ENCODE results near the gene ACSL3. TPM values are rescaled to one million over a fixed set of nuclear protein-coding genes. Genes with fewer than 3 reads are reported as not detected.
"Not testable (repeated sequence)": the region's sequence is repeated elsewhere in the genome, so short reads cannot be mapped to it uniquely, and the experiment has no call there.

Gene ACSL3
- total RNA-seq, 2 donors from 2014 or later, result 36.1 to 37.1 TPM

DNA sequence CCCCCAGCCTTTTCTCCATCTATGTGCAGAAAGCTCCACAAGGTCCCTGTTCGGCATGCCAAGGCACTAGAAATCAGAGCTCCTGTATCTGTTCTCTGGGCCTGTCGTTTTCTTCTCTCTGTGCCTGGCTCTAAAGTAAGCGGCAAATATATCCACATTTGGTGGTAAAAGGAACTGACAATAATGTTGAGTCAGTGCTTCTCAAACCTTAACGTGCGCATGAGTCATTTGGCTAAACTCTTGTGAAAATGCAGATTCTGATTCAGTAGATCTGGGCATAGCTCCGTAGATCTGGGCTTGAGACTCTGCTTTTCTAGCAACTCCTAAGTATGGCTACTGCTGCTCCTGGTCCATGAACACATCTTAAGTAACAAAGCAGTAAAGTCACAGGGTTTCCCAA lies 16.5 kb upstream of the ACSL3 start:
- no peak overlapping the region for H3K27ac Mint-ChIP-seq
- no peaks in the 10 kb centered on the region for H3K9me3 Mint-ChIP-seq
- no peaks in the 10 kb centered on the region for H3K36me3 Mint-ChIP-seq
- DNase-seq (ENCODE audit: low spot score in 2 of 2) (no peak), ATAC-seq (peak in 1 of 2 donors; percentile 63)

DNA sequence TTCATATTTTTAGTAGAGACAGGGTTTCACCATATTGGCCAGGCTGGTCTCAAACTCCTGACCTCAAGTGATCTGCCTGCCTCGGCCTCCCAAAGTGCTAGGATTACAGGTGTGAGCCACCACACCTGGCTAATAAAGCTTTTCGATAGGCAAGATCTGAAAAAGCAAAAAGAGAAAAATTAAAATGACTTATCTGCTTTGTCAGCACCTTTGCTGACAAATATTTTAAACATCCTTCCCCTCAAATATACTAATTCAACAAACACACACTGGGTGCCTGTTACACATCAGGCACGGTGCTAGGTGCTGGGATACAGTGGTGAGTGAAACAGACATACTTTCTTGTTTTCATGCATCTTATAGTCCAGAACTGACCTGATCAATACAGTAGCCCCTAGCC lies 15.5 kb upstream of the ACSL3 start:
- not testable (repeated sequence) for DNase-seq (ENCODE audit: low spot score in 2 of 2); H3K36me3 Mint-ChIP-seq; ATAC-seq; H3K27ac Mint-ChIP-seq; H3K9me3 Mint-ChIP-seq

DNA sequence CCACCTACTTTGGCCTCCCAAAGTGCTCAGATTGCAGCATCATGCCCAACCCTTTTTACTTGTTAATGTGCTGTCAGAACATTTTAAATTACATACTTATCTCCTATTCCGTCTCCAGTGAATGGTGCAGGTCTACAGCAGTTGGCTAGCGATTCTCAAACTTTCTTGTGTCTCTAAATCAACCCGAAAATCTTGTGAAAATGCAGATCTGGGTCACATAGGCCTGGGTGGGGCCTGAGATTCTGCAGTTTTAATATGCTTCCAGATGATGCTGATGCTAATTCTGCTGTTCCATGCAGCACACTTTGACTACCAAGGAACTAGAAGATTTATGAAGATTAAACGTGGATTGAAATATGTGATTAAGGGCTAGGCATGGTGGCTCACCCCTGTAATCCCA lies 14.8 kb upstream of the ACSL3 start:
- no peaks in the 10 kb centered on the region for H3K36me3 Mint-ChIP-seq
- DNase-seq (ENCODE audit: low spot score in 2 of 2), result no peak
- no peak overlapping the region for H3K27ac Mint-ChIP-seq
- ATAC-seq, result no peak
- no peaks in the 10 kb centered on the region for H3K9me3 Mint-ChIP-seq

DNA sequence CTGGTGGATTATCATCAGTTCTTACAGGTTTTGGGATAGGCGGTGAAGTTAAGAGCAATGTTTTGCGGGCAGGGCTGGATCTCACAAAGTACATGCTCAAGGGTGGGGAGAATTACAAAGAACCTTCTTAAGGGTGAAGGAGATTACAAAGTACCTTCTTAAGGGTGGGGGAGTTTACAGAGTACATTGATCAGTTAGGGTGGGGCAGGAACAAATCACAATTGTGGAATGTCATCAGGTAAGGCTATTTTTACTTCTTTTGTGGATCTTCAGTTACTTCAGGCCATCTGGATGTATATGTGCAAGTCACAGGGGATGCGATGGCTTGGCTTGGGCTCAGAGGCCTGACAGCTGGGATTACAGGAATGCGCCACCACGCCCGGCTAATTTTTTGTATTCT lies 12.8 kb upstream of the ACSL3 start:
- not testable (repeated sequence) for H3K27ac Mint-ChIP-seq; ATAC-seq; H3K9me3 Mint-ChIP-seq; H3K36me3 Mint-ChIP-seq; DNase-seq (ENCODE audit: low spot score in 2 of 2)

DNA sequence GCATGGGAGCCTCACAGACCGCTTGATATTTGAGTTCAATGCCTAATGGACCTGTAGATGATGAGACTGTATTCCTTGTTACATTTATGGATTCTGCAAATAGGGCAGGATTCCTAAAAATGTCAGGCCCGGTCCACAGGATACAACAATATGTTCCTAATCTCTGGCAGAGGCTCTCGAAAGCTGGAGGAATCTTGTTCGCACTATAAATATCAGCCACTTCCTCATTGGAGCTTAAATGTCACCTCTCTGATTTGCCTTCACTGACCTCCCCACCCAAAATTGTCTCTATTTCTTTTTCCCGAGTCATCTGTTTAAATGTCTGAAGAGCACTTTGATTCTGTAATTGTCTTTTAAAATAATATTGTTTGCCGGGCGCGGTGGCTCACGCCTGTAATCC lies 12.0 kb upstream of the ACSL3 start:
- H3K36me3 Mint-ChIP-seq, result no peaks in the 10 kb centered on the region
- ATAC-seq, result no peak

DNA sequence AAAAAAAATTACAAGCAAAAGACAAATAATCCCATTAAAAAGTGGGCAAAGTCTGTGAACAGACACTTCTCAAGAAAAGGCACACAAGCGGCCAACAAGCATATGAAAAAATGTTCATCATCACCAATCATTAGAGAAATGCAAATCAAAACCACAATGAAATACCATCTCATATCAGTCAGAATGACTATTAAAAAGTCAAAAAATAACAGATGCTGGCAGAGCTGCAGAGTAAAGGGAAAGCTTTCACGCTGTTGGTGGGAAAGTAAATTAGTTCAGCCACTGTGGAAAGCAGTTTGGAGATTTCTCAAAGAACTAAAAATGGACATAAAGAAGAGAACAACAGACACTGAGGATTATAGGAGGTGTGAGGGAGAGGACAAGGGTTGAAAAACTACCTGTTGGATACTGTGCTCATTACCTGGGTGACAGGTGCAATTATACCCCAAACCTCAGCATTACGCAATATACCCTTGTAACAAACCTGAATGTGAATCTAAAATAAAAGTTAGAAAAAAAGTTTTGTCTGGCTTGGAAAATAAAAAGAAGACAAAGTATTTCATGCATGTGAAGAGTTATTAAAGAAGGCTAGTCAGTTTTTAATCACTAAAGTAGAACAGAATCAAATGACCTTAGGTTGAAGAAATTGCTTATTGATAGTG lies 8.7 kb upstream of the ACSL3 start:
- Mint-ChIP-seq H3K27ac (no peak overlapping the region), H3K36me3 (no peaks in the 10 kb centered on the region), H3K9me3 (no peaks in the 10 kb centered on the region)
- DNase-seq (ENCODE audit: low spot score in 2 of 2), result no peak
- ATAC-seq, result no peak

More for the DNA sequence above, 12.0 kb upstream of the ACSL3 start:
- Mint-ChIP-seq H3K9me3 (no peaks in the 10 kb centered on the region), H3K27ac (no peak overlapping the region)
- no peak for DNase-seq (ENCODE audit: low spot score in 2 of 2)

DNA sequence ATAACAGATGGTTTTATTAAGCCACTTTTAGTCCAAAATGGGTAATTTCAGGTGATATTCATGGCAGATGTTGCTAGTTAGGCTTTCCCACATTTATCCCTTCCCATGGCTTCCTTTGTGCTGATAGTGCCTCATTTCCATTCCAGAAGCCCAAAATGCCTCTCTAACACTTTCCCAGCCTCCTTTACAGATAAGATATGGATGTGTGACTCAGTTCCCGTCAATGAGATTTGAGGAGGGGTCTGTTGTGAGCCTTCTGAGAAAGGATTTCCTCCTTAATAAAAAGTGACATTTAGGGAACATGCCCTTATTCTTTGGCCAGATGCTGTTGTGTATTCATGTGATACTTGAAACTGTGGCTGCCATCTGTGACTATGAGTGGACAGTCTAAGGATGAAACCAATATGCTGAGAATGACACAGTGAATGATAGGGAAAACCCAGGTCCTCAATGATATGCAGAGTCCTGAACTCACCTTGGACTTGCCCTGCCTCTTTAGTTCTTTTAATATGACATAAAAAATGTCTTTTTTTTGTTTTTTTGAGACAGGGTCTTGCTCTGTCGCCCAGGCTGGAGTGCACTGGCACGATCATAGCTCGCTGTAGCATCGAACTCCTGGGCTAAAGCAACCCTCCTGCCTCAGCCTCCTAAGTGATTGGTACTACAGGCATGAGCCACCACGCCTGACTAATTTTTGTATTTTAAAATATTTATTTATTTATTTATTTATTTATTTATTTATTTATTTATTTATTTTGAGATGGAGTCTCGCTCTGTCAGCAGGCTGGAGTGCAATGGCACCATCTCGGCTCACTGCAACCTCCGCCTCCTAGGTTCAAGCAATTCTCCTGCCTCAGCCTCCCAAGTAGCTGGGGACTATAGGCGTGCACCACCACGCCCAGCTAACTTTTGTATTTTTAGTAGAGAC lies 5.8 kb upstream of the ACSL3 start:
- H3K36me3 Mint-ChIP-seq, result no peaks in the 10 kb centered on the region

DNA sequence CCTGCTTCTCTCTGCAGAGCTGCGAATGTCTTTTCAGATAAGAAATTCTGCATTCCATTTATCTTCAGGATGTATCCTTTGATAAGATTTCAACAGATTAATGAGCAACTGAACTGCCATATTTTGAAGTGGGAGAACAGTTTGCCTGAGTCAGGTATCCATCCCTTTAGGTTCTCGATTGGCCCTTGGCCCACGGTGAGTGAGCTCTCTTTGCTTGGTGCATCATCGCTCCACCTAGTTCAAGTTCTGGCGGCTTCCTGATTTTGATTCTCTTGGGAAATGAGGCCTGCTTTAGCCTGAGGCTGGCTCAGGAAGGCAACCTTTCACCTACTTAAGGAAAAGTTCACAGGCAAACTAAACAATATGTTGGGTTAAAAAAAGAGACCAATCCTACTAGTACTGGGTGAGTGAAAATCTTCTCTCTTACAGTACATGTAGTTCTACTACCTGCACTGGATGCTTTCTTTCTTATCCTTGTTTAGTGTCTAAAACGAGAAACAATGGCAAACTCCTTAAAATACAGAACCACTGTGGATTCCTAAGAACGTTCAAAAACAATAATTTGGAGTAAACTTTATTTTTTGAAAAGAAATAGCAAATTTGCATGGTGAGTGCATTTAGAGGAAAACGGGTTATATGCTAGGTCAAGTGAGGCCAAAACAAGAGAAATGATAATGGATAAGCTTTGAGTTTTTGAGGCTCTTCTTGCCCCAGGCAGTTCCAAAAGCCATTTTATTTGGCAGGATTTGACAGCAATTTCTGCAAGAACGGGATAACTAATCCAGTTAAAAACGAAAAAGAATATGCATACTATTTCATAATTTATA lies 837 bp upstream of the ACSL3 start:
- Mint-ChIP-seq H3K9me3 (no peaks in the 10 kb centered on the region), H3K27ac (peak overlapping the region in 1 of 2 donors; percentile 11), H3K36me3 (peaks cover 5 to 6% of the 10 kb centered on the region in 2 donors)
- no peak for ATAC-seq
- no peak for DNase-seq (ENCODE audit: low spot score in 2 of 2)

More for the DNA sequence above, 5.8 kb upstream of the ACSL3 start:
- no peak for DNase-seq (ENCODE audit: low spot score in 2 of 2)
- ATAC-seq, result peak in 1 of 2 donors; percentile 31
- Mint-ChIP-seq H3K9me3 (no peaks in the 10 kb centered on the region), H3K27ac (no peak overlapping the region)

DNA sequence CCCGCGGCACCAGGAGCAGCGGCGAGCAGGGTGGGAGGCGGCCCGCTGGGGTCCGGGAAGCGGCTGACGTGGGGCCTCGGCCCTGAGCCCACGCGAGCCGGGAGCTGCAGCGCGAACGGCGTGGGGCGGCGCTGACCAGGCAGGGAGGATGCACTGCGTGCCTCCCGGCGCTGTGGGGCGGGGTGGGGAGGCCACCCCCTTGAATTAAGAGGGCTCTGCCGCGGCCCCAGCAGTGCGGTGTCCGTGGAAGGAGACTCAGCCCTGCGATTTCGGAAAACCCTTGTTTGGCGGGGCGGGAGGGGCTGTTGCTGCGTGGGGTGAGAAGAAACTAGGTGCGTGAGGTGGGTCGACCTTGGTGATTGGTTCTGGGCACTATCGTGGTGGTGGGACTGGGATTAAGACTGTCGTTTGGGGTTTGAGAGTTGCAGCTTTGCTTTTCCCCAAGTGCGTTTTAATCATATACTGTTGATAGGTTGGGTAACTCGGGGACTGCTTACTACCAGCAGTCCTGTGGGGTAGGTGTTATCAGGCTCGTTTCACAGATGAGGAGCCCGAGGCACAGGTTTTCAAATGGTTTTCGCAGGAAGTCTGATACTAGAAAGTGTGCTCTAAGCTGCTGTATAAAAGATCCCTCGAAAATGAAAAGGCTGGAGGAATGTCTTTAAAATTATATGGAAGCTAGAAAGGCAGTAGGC lies 722 bp downstream of the ACSL3 start:
- DNase-seq (ENCODE audit: low spot score in 2 of 2), result peak in 1 of 2 donors; percentile 29
- peak; percentile 28 to 41 for ATAC-seq
- H3K9me3 Mint-ChIP-seq, result no peaks in the 10 kb centered on the region
- peaks cover 5 to 6% of the 10 kb centered on the region in 2 donors for H3K36me3 Mint-ChIP-seq
- peak overlapping the region; percentile 89 to 98 for H3K27ac Mint-ChIP-seq

DNA sequence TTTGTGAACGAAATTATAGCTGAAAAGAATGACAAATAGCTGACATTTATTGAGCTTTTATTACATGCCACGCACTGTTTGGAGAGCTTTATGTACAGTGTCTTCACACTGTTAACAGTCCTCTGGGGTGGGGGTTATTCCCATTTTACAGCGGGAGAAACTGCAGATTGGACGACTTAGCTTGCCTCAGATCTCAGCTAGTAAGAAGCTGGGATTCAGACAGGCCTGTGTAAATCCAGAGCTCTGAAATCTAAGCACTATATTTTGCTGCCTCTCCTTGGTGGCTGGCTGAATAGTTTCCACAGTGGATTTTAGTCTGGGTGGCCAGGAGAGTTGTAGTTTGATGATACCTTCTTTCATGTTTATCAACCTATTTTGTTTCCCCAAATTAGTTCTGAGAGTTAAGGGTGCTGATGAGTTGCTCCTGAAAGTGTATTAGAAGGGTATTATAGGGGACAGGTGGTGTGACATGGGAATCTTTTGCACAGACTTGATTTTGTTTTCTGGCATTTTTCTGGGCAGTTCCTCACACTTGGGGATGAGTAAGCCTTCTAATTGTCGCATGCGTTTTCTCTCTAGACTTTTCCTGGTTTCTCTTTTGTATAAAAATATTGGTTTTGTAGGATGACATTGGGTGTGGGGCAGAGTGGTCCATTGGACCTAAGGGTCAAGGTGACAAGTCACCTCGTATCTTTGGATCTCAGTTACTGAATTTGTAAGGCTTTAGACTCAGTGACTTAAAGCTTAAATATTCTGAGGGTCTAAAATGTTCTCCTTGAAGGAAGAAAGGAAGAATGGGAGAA lies 1.5 kb downstream of the ACSL3 start:
- no peak for ATAC-seq
- peak overlapping the region in 1 of 2 donors; percentile 89 for H3K27ac Mint-ChIP-seq
- H3K9me3 Mint-ChIP-seq, result no peaks in the 10 kb centered on the region
- DNase-seq (ENCODE audit: low spot score in 2 of 2), result no peak
- peaks cover 5 to 6% of the 10 kb centered on the region in 2 donors for H3K36me3 Mint-ChIP-seq

DNA sequence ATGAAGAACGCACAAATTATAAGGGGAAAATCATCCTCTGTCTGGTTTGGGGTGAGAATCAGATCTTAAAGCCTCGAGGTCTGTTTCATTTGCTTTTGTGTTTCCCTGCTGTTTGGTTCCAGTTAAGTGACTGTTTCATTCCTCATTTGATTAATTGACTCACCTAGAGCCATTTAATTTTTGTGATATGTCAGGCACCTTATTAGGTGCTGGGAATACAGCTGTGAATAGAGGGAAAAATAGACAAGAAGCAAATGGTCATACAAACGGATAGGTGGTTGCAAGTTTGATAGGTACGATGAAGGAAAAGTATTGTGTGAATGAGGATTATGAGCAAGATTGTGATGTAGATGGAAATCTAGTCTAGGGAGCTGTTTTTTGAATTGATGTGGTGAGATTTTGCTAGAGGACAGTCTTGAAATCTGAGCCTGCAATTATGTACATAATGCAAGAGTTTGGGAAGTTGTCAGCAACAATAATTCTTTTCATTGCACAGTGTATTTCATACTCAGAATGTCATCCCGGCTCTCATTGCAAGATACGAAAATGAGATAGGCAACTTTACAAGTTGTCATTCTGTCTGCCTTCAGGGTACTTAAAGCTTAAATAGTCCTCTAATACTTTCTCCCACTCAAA lies 2.2 kb downstream of the ACSL3 start:
- ATAC-seq, result no peak
- no peak overlapping the region for H3K27ac Mint-ChIP-seq
- peaks cover 5 to 6% of the 10 kb centered on the region in 2 donors for H3K36me3 Mint-ChIP-seq
- H3K9me3 Mint-ChIP-seq, result no peaks in the 10 kb centered on the region
- no peak for DNase-seq (ENCODE audit: low spot score in 2 of 2)

DNA sequence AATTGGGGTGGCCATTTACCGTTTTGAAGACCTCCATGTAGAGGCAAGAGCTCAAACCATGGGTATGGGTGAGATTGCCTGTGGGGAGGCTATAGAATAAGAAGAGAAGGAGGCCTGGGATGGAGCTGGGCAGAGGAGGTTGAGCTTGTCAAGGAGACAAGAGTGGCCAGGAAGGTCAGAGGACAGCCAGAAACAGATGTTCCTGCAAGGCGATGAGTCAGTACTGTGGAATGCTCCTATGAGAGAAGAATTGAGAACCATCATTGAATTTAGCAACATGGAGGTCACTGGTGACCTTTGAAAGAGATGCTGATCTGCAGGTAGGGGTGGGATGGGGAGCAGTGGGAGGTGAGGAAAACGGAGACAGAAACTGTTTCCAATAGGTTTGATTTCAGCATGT lies 3.5 kb downstream of the ACSL3 start:
- no peak for ATAC-seq
- no peaks in the 10 kb centered on the region for H3K9me3 Mint-ChIP-seq

DNA sequence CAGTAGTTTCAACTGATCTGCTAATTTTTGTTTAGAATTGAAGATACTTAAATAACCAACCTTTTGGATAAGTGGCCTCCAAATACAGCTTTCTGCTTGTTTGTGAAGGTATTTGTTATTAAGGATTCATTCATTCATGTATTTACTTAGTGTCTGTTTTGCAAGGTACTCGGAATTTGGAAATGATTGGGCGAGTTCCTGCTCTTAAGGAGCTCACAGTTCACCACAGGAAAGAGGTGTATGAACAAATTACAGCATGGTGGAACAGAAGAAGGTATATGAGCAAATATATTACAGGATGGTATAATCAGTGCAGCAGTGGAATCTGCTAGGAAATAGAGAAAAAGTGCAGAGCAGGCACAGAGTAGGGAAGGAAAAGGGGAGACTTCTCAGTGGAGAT lies 4.5 kb downstream of the ACSL3 start:
- ATAC-seq, result no peak
- DNase-seq (ENCODE audit: low spot score in 2 of 2), result no peak
- Mint-ChIP-seq H3K9me3 (no peaks in the 10 kb centered on the region), H3K27ac (no peak overlapping the region), H3K36me3 (peaks cover 5 to 6% of the 10 kb centered on the region in 2 donors)

More for the DNA sequence above, 3.5 kb downstream of the ACSL3 start:
- H3K36me3 Mint-ChIP-seq, result peaks cover 5 to 6% of the 10 kb centered on the region in 2 donors
- H3K27ac Mint-ChIP-seq, result no peak overlapping the region
- DNase-seq (ENCODE audit: low spot score in 2 of 2), result no peak

DNA sequence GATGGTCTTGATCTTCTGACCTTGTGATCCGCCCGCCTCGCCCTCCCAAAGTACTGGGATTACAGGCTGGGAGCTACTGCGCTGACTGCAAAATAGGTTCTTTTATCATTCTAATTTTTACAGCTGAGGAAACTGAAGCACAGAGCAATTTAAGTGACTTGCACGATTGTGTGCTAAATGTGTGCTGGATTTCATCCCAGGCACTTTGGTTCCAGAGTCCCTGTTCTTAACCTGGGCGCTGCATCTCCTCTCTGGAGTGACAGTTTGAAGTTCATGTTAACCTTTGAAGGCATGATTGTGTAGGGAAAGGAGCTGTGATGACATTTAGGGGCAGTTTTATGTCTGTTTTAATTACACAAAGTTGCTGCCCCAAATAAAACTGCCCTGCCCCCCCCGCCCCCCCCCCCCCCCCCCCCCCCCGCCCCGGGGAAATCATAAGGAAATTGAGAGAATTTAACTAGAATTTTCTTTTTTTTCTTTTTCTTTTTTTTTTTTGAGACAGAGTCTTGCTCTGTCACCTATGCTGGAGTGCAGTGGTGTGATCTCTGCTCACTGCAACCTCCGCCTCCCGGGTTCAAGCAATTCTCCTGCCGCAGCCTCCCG lies 5.6 kb downstream of the ACSL3 start:
- DNase-seq (ENCODE audit: low spot score in 2 of 2) (no peak), ATAC-seq (no peak)
- Mint-ChIP-seq H3K9me3 (no peaks in the 10 kb centered on the region), H3K36me3 (peaks cover 5% of the 10 kb centered on the region in 2 donors), H3K27ac (no peak overlapping the region)

Measured in activated naive CD4-positive, alpha-beta T cell treated with anti-CD3 and anti-CD28 coated beads, Interleukin-2, amount 50 U/mL, for 72 hours (primary cell).